ENCODE data around the gene ASAP2.
"Not testable (repeated sequence)": the region's sequence is repeated elsewhere in the genome, so short reads cannot be mapped to it uniquely, and the experiment has no call there.

ASAP2 gene

GRCh38 chr2:9213477-9214051 lies 7.0 kb downstream of the ASAP2 start:
- Histone ChIP-seq H3K79me2 (ENCODE audit: insufficient read depth, low read length) (peaks cover 54% of the 10 kb centered on the region), H3K4me2 (ENCODE audit: low read depth, low read length, poor library complexity, severe bottlenecking) (no peak overlapping the region), H3K4me3 (ENCODE audit: low read length, poor library complexity, severe bottlenecking) (no peak overlapping the region), H2AFZ (ENCODE audit: low read length) (no peak overlapping the region), H3K36me3 (ENCODE audit: insufficient read depth, low read length) (no peaks in the 10 kb centered on the region), H4K20me1 (ENCODE audit: insufficient read depth, low read length, poor library complexity, severe bottlenecking) (peaks cover 18% of the 10 kb centered on the region), H3K9me3 (ENCODE audit: insufficient read depth, low read depth, low read length) (no peaks in the 10 kb centered on the region), H3K9me2 (replicated peaks; ENCODE audit: low read depth, low read length) (no peaks in the 10 kb centered on the region), H3K27me3 (ENCODE audit: insufficient read depth, low read length, poor library complexity, severe bottlenecking) (no peaks in the 10 kb centered on the region), H3F3A (ENCODE audit: low read depth) (no peaks in the 10 kb centered on the region), H3K9ac (ENCODE audit: low read depth, low read length, poor library complexity, severe bottlenecking) (no peak overlapping the region), H3K4me1 (ENCODE audit: insufficient read depth, low read length, poor library complexity, severe bottlenecking) (peaks cover 22% of the 10 kb centered on the region)
- no peak for TF ChIP-seq CTCF (conservative IDR thresholded peaks at IDR 0.05; ENCODE audit: low read length)
- no peak for TF ChIP-seq EZH2phosphoT487 (IDR thresholded peaks at IDR 0.05; ENCODE audit: borderline replicate concordance)

GRCh38 chr2:9214873-9215272 lies 8.3 kb downstream of the ASAP2 start:
- no peak overlapping the region for H3K4me2 ChIP-seq (ENCODE audit: low read depth, low read length, poor library complexity, severe bottlenecking)
- no peak overlapping the region for H3K4me3 ChIP-seq (ENCODE audit: low read length, poor library complexity, severe bottlenecking)
- no peaks in the 10 kb centered on the region for H3K27me3 ChIP-seq (ENCODE audit: insufficient read depth, low read length, poor library complexity, severe bottlenecking)
- no peaks in the 10 kb centered on the region for H3K36me3 ChIP-seq (ENCODE audit: insufficient read depth, low read length)
- H3K79me2 ChIP-seq (ENCODE audit: insufficient read depth, low read length), result peaks cover 43% of the 10 kb centered on the region; the same call in 1 of the 2 replicates
- H3K4me1 ChIP-seq (ENCODE audit: insufficient read depth, low read length, poor library complexity, severe bottlenecking), result peaks cover 16% of the 10 kb centered on the region
- peaks cover 13% of the 10 kb centered on the region for H4K20me1 ChIP-seq (ENCODE audit: insufficient read depth, low read length, poor library complexity, severe bottlenecking)
- no peak overlapping the region for H3K9ac ChIP-seq (ENCODE audit: low read depth, low read length, poor library complexity, severe bottlenecking)
- H3K9me3 ChIP-seq (ENCODE audit: insufficient read depth, low read depth, low read length), result no peaks in the 10 kb centered on the region
- no peaks in the 10 kb centered on the region for H3K9me2 ChIP-seq (replicated peaks; ENCODE audit: low read depth, low read length)
- no peak overlapping the region for H2AFZ ChIP-seq (ENCODE audit: low read length)
- TF ChIP-seq CTCF (conservative IDR thresholded peaks at IDR 0.05; ENCODE audit: low read length), result no peak
- no peak for TF ChIP-seq EZH2phosphoT487 (IDR thresholded peaks at IDR 0.05; ENCODE audit: borderline replicate concordance)
- H3F3A ChIP-seq (ENCODE audit: low read depth), result no peaks in the 10 kb centered on the region

GRCh38 chr2:9215680-9216079 lies 9.1 kb downstream of the ASAP2 start:
- H3K9me3 ChIP-seq (ENCODE audit: insufficient read depth, low read depth, low read length), result no peaks in the 10 kb centered on the region

GRCh38 chr2:9216143-9216542 lies 9.5 kb downstream of the ASAP2 start:
- not testable (repeated sequence) for H3K9ac ChIP-seq (ENCODE audit: low read depth, low read length, poor library complexity, severe bottlenecking); H3K9me3 ChIP-seq (ENCODE audit: insufficient read depth, low read depth, low read length); H2AFZ ChIP-seq (ENCODE audit: low read length); H3K4me3 ChIP-seq (ENCODE audit: low read length, poor library complexity, severe bottlenecking); H3F3A ChIP-seq (ENCODE audit: low read depth); H3K9me2 ChIP-seq (replicated peaks; ENCODE audit: low read depth, low read length); H4K20me1 ChIP-seq (ENCODE audit: insufficient read depth, low read length, poor library complexity, severe bottlenecking); H3K36me3 ChIP-seq (ENCODE audit: insufficient read depth, low read length); H3K4me2 ChIP-seq (ENCODE audit: low read depth, low read length, poor library complexity, severe bottlenecking); H3K27me3 ChIP-seq (ENCODE audit: insufficient read depth, low read length, poor library complexity, severe bottlenecking)
- H3K79me2 ChIP-seq (ENCODE audit: insufficient read depth, low read length), result peaks cover 41% of the 10 kb centered on the region; the same call in 1 of the 2 replicates
- H3K4me1 ChIP-seq (ENCODE audit: insufficient read depth, low read length, poor library complexity, severe bottlenecking), result peaks cover 10% of the 10 kb centered on the region

More at GRCh38 chr2:9215680-9216079, 9.1 kb downstream of the ASAP2 start:
- H3K27me3 ChIP-seq (ENCODE audit: insufficient read depth, low read length, poor library complexity, severe bottlenecking), result no peaks in the 10 kb centered on the region
- H4K20me1 ChIP-seq (ENCODE audit: insufficient read depth, low read length, poor library complexity, severe bottlenecking), result peaks cover 11% of the 10 kb centered on the region
- H3F3A ChIP-seq (ENCODE audit: low read depth), result no peaks in the 10 kb centered on the region
- H3K9me2 ChIP-seq (replicated peaks; ENCODE audit: low read depth, low read length), result no peaks in the 10 kb centered on the region
- H3K79me2 ChIP-seq (ENCODE audit: insufficient read depth, low read length), result peaks cover 38% of the 10 kb centered on the region; the same call in 1 of the 2 replicates
- H2AFZ ChIP-seq (ENCODE audit: low read length), result no peak overlapping the region
- no peak overlapping the region for H3K4me3 ChIP-seq (ENCODE audit: low read length, poor library complexity, severe bottlenecking)
- peaks cover 12% of the 10 kb centered on the region for H3K4me1 ChIP-seq (ENCODE audit: insufficient read depth, low read length, poor library complexity, severe bottlenecking)
- H3K4me2 ChIP-seq (ENCODE audit: low read depth, low read length, poor library complexity, severe bottlenecking), result no peak overlapping the region
- H3K36me3 ChIP-seq (ENCODE audit: insufficient read depth, low read length), result no peaks in the 10 kb centered on the region
- TF ChIP-seq CTCF (conservative IDR thresholded peaks at IDR 0.05; ENCODE audit: low read length) (no peak), EZH2phosphoT487 (IDR thresholded peaks at IDR 0.05; ENCODE audit: borderline replicate concordance) (no peak)
- no peak overlapping the region for H3K9ac ChIP-seq (ENCODE audit: low read depth, low read length, poor library complexity, severe bottlenecking)
